GM19351 (cell line): ENCODE measurements around the gene AFG1L.
"Not testable (repeated sequence)": the region's sequence is repeated elsewhere in the genome, so short reads cannot be mapped to it uniquely, and the experiment has no call there.

Experiments
- ATAC-seq: cut with Tn5 transposase; IDR thresholded peaks from one replicate; pipeline ENCODE4 v1.9.1; 2021; ENCODE audit warnings: mild to moderate bottlenecking, moderate library complexity; ENCODE audit not compliant: unreplicated experiment

The AFG1L gene

GRCh38 chr6:108449717-108450116, 154.9 kb downstream of the AFG1L start:
- not testable (repeated sequence) for ATAC-seq

GRCh38 chr6:108451816-108452215, 157.0 kb downstream of the AFG1L start:
- no peak for ATAC-seq

- no peak for ATAC-seq
Observed at GRCh38 chr6:108452711-108453195, 157.9 kb downstream of the AFG1L start.

- ATAC-seq, result no peak
Observed at GRCh38 chr6:108453601-108454185, 158.8 kb downstream of the AFG1L start.

- ATAC-seq, result no peak
Observed at GRCh38 chr6:108454356-108454755, 159.5 kb downstream of the AFG1L start.

- no peak for ATAC-seq
Observed at GRCh38 chr6:108455688-108456087, 160.8 kb downstream of the AFG1L start.

GRCh38 chr6:108463784-108464183, 168.9 kb downstream of the AFG1L start:
- no peak for ATAC-seq

- ATAC-seq, result no peak
Observed at GRCh38 chr6:108464418-108465097, 169.7 kb downstream of the AFG1L start.

GRCh38 chr6:108465098-108465495, 170.2 kb downstream of the AFG1L start:
- no peak for ATAC-seq

- no peak for ATAC-seq
Observed at GRCh38 chr6:108468346-108468745, 173.5 kb downstream of the AFG1L start.

GRCh38 chr6:108469316-108469715, 174.5 kb downstream of the AFG1L start:
- ATAC-seq, result no peak

GRCh38 chr6:108473197-108473596, 178.3 kb downstream of the AFG1L start:
- no peak for ATAC-seq

- ATAC-seq, result no peak
Observed at GRCh38 chr6:108476376-108476775, 181.5 kb downstream of the AFG1L start.

GRCh38 chr6:108476847-108477430, 182.1 kb downstream of the AFG1L start:
- ATAC-seq, result no peak

- no peak for ATAC-seq
Observed at GRCh38 chr6:108482559-108482958, 187.7 kb downstream of the AFG1L start.

GRCh38 chr6:108484016-108484415, 189.2 kb downstream of the AFG1L start:
- ATAC-seq, result no peak

GRCh38 chr6:108489699-108490098, 194.8 kb downstream of the AFG1L start:
- no peak for ATAC-seq

GRCh38 chr6:108492131-108492766, 197.4 kb downstream of the AFG1L start:
- ATAC-seq, result no peak

GRCh38 chr6:108494434-108494833, 199.6 kb downstream of the AFG1L start:
- no peak for ATAC-seq

- no peak for ATAC-seq
Observed at GRCh38 chr6:108497883-108498282, 203.0 kb downstream of the AFG1L start.

- ATAC-seq, result no peak
Observed at GRCh38 chr6:108501559-108501958, 206.7 kb downstream of the AFG1L start.

GRCh38 chr6:108502832-108503231, 208.0 kb downstream of the AFG1L start:
- ATAC-seq, result no peak
